SK-N-MC (cell line): Measurements from ENCODE around the gene PPIL1.
"Not testable (repeated sequence)": the region's sequence is repeated elsewhere in the genome, so short reads cannot be mapped to it uniquely, and the experiment has no call there.

Experiments used
- FOXP2 ChIP-seq: optimal IDR thresholded peaks from 2 replicates; pipeline ENCODE3; 2011; ENCODE audit warnings: mild to moderate bottlenecking, moderate library complexity; ENCODE audit not compliant: insufficient read depth; ENCODE audit errors: extremely low read length, control extremely low read depth
- POLR2AphosphoS5 ChIP-seq: IDR thresholded peaks from 2 replicates; pipeline ENCODE4 v1.6.1; 2012; ENCODE audit warnings: mild to moderate bottlenecking, low read depth, low read length, borderline replicate concordance

GRCh38 chr6:36813047-36813446 lies 61.6 kb downstream of the PPIL1 start:
- TF ChIP-seq FOXP2, POLR2AphosphoS5: not testable (repeated sequence)
